ENCODE results near the gene IL13. TPM values are rescaled to one million over a fixed set of nuclear protein-coding genes. Genes with fewer than 3 reads are reported as not detected.

Gene IL13
- polyA plus RNA-seq, 2 of the 4 experiments (the other 2 are of a cell fraction) = 0.13 TPM; not detected in 1

DNA sequence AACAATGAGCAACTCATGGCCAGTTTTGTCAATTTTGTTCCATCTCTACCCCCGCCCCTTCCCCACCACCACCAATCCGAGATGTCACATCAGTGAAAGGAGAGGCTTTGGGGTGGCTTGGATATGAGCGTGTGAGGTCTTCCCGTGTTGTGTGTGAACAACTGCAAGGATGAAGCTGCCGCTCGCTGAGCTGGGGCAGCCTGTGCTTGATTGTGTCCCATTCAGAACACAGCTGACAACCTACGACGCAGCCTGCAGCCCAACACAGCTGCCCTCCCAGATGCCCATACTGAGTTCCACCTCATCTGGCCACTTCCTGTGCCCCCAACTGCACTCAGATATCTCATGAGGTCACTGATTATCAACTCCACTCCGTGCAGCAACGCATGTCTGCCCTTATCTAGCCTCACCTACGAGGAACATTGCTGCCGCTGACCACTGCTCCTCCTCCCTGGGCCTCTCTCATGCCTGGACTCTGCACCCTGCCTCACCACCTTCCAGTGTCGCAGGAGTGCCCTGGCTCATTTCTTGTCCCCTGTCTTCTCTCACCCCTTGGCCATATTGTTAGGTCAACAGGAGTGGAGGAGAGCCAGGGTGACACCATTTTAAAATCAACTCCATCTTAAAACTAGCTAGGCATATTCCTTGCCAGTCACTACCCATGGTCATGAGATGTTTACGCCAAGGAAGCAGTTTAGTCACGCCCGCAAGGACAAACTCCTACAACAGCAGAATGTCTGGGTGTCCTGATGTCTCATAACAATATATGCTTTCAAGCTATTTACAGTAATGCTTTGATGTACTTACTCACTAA, 8.5 kb downstream of the IL13 start:
- 80% methylated on average over 16 of the region's 16 CpGs for WGBS (ENCODE audit: missing lambda C conversion rate)
- TF ChIP-seq, protein P1, sequence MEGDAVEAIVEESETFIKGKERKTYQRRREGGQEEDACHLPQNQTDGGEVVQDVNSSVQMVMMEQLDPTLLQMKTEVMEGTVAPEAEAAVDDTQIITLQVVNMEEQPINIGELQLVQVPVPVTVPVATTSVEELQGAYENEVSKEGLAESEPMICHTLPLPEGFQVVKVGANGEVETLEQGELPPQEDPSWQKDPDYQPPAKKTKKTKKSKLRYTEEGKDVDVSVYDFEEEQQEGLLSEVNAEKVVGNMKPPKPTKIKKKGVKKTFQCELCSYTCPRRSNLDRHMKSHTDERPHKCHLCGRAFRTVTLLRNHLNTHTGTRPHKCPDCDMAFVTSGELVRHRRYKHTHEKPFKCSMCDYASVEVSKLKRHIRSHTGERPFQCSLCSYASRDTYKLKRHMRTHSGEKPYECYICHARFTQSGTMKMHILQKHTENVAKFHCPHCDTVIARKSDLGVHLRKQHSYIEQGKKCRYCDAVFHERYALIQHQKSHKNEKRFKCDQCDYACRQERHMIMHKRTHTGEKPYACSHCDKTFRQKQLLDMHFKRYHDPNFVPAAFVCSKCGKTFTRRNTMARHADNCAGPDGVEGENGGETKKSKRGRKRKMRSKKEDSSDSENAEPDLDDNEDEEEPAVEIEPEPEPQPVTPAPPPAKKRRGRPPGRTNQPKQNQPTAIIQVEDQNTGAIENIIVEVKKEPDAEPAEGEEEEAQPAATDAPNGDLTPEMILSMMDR (IDR thresholded peaks at IDR 0.05) = no peak
- TF ChIP-seq POLR2AphosphoS2 (conservative IDR thresholded peaks at IDR 0.05; ENCODE audit: low read length) (no peak), FOSB (CRISPR knock-in tag; IDR thresholded peaks at IDR 0.05) (no peak), TP53 (CRISPR knock-in tag; IDR thresholded peaks at IDR 0.05) (no peak), CBX8 (IDR thresholded peaks at IDR 0.05) (no peak), JUN (IDR thresholded peaks at IDR 0.05) (no peak), ZSCAN20 (CRISPR knock-in tag; IDR thresholded peaks at IDR 0.05) (no peak)
- no peaks in the 10 kb centered on the region for H3K9me3 ChIP-seq
- no peak overlapping the region for H3K4me2 ChIP-seq
- FAIRE-seq (no peak), DNase-seq (ENCODE audit: low read depth in 1 of 2, low spot score in 1 of 2) (no peak), ATAC-seq (no peak)
- CTCF ChIA-PET = interaction anchor here (1.1 to 1.3 kb wide), 3 partner anchors 11 to 154 kb away, joined by 3 read pairs; no protein-coding TSS in a partner anchor
- POLR2A ChIA-PET = no interaction called here
- H3K4me3 ChIP-seq = no peak overlapping the region
- no peak overlapping the region for H3K27ac ChIP-seq
- no peaks in the 10 kb centered on the region for H3K4me1 ChIP-seq

DNA sequence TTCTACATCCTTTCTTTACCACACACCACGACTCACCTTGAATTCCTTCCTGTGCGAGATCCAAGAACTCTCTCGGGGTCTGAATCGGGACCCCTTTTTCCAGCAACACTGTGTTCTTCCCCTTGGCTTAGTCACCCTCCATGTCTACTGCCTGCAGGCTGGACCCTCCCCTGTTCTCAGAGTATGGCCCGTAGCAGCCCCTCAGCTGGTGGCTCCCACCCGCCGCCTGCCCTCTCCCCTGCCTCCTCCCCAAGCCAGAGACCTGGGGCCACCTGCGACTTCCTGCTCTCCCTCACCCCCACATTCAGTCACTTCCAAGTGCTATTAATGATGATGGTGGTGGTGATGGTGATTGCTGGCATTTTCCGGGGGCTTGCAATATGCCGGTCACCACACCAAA, 9.3 kb downstream of the IL13 start:
- FAIRE-seq = no peak
- Histone ChIP-seq H3K4me1 (no peaks in the 10 kb centered on the region), H3K4me3 (no peak overlapping the region), H3K4me2 (no peak overlapping the region), H3K27ac (no peak overlapping the region), H3K9me3 (no peaks in the 10 kb centered on the region)
- TF ChIP-seq SREBF2 (IDR thresholded peaks at IDR 0.05) = no peak
- no peak for TF ChIP-seq JUN (IDR thresholded peaks at IDR 0.05)
- TF ChIP-seq NFE2L2 (conservative IDR thresholded peaks at IDR 0.05; ENCODE audit: low read length) = no peak
- TF ChIP-seq HDAC2 (IDR thresholded peaks at IDR 0.05) = no peak
- TF ChIP-seq PHF8 (IDR thresholded peaks at IDR 0.05; ENCODE audit: borderline replicate concordance, low read depth) = no peak
- TF ChIP-seq JUNB (IDR thresholded peaks at IDR 0.05) = no peak
- TF ChIP-seq ZSCAN20 (CRISPR knock-in tag; IDR thresholded peaks at IDR 0.05) = no peak
- TF ChIP-seq ESRRA (IDR thresholded peaks at IDR 0.05; ENCODE audit: borderline replicate concordance, low read length) = no peak
- no peak for TF ChIP-seq MAFK (IDR thresholded peaks at IDR 0.05; ENCODE audit: partially characterized antibody)
- TF ChIP-seq, protein P2, sequence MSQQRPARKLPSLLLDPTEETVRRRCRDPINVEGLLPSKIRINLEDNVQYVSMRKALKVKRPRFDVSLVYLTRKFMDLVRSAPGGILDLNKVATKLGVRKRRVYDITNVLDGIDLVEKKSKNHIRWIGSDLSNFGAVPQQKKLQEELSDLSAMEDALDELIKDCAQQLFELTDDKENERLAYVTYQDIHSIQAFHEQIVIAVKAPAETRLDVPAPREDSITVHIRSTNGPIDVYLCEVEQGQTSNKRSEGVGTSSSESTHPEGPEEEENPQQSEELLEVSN (IDR thresholded peaks at IDR 0.05; ENCODE audit: borderline replicate concordance, low read depth) = no peak
- no peak for TF ChIP-seq HOXB5 (CRISPR knock-in tag; IDR thresholded peaks at IDR 0.05)
- no peak for TF ChIP-seq POLR2AphosphoS2 (conservative IDR thresholded peaks at IDR 0.05; ENCODE audit: low read length)
- TF ChIP-seq NPAS2 (CRISPR knock-in tag; IDR thresholded peaks at IDR 0.05; ENCODE audit: borderline replicate concordance) = no peak
- TF ChIP-seq SMC3 (IDR thresholded peaks at IDR 0.05) = no peak
- TF ChIP-seq BHLHE40 (IDR thresholded peaks at IDR 0.05; ENCODE audit: low read depth, low read length) = no peak
- no peak for TF ChIP-seq RFX5 (IDR thresholded peaks at IDR 0.05)
- WGBS (ENCODE audit: missing lambda C conversion rate) = 74% methylated on average over 10 of the region's 10 CpGs
- ChIA-PET POLR2A (no interaction called here), CTCF (interaction anchor here (1.1 to 1.3 kb wide), 4 partner anchors 9 to 153 kb away, joined by 3 read pairs; no protein-coding TSS in a partner anchor)
- DNase-seq (ENCODE audit: low read depth in 1 of 2, low spot score in 1 of 2) = no peak
- ATAC-seq = no peak

Data from A549 (cell line).